WTC11 (cell line): Measurements from ENCODE around the gene XDH. TPM values are rescaled to one million over a fixed set of nuclear protein-coding genes. Genes with fewer than 3 reads are reported as not detected.
A peak's percentile ranks its signal among the peaks of the same experiment; 100 is the strongest.

Experiments
- ATAC-seq: fragments of 200-7000 bp; cut with Tn5 transposase; 2 replicates; pipeline ENCODE4 v1.10.0; 2021; ENCODE audit warnings: mild to moderate bottlenecking, moderate library complexity
- CTCF ChIA-PET: fragments of 300-600 bp; sonication (Branson Sonifier 250); formaldehyde crosslinking; loops from one replicate; lab custom pipeline; 2021; ENCODE audit warnings: antibody characterized with exemption; lab: Charles Lee
- POLR2A ChIA-PET: fragments of 350-600 bp; sonication (Branson Sonifier 250); formaldehyde crosslinking; loops from one replicate; lab custom pipeline; 2021; ENCODE audit warnings: antibody characterized with exemption; lab: Charles Lee
- DNase-seq: peaks from one replicate; pipeline ENCODE4 v3.0.0; 2021; ENCODE audit warnings: low spot score
- H3K27ac Mint-ChIP-seq: 2 replicates; pipeline ENCODE4 v1.8.0; 2021; ENCODE audit warnings: mixed read lengths
- H3K27me3 Mint-ChIP-seq: 2 replicates; pipeline ENCODE4 v1.8.0; 2021; ENCODE audit warnings: low read depth, mild to moderate bottlenecking, moderate library complexity, mixed read lengths
- H3K36me3 Mint-ChIP-seq: 2 replicates; pipeline ENCODE4 v1.8.0; 2021; ENCODE audit warnings: mixed read lengths
- H3K4me1 Mint-ChIP-seq: 2 replicates; pipeline ENCODE4 v1.8.0; 2022; ENCODE audit warnings: mixed read lengths
- H3K4me3 Mint-ChIP-seq: 2 replicates; pipeline ENCODE4 v1.8.0; 2021; ENCODE audit warnings: mild to moderate bottlenecking, moderate library complexity, mixed read lengths
- H3K9me3 Mint-ChIP-seq: 2 replicates; pipeline ENCODE4 v1.8.0; 2021; ENCODE audit warnings: mixed read lengths
- ATF3 ChIP-seq: sonication (generic); formaldehyde crosslinking; conservative IDR thresholded peaks from 2 replicates; pipeline ENCODE4 v1.8.1; 2022; ENCODE audit warnings: mild to moderate bottlenecking, missing genetic modification reagents
- CBFB ChIP-seq: sonication (generic); formaldehyde crosslinking; IDR thresholded peaks from 2 replicates; pipeline ENCODE4 v1.8.1; 2022; ENCODE audit warnings: mild to moderate bottlenecking, low read depth, missing genetic modification reagents
- E2F1 ChIP-seq: sonication (generic); formaldehyde crosslinking; IDR thresholded peaks from 2 replicates; pipeline ENCODE4 v1.8.0; 2022; ENCODE audit warnings: mild to moderate bottlenecking, missing genetic modification reagents
- ELF4 ChIP-seq: sonication (generic); formaldehyde crosslinking; IDR thresholded peaks from 2 replicates; pipeline ENCODE4 v1.8.1; 2022; ENCODE audit warnings: low read depth, mild to moderate bottlenecking, moderate library complexity, missing genetic modification reagents
- GABPB1 ChIP-seq: sonication (generic); formaldehyde crosslinking; IDR thresholded peaks from 2 replicates; pipeline ENCODE4 v1.8.1; 2023; ENCODE audit warnings: mild to moderate bottlenecking, missing genetic modification reagents
- MLX ChIP-seq: sonication (generic); formaldehyde crosslinking; IDR thresholded peaks from 2 replicates; pipeline ENCODE4 v1.8.1; 2023; ENCODE audit warnings: mild to moderate bottlenecking, missing genetic modification reagents, moderate library complexity
- MXD4 ChIP-seq: fragments of 250-450 bp; sonication (Bioruptor Pico); IDR thresholded peaks from 2 replicates; pipeline ENCODE4 v1.8.0; 2021; ENCODE audit warnings: mild to moderate bottlenecking, moderate library complexity, borderline replicate concordance
- NFYB ChIP-seq: sonication (generic); formaldehyde crosslinking; conservative IDR thresholded peaks from 2 replicates; pipeline ENCODE4 v1.8.0; 2022; ENCODE audit warnings: low read depth, missing genetic modification reagents
- NR1H2 ChIP-seq: sonication (generic); formaldehyde crosslinking; IDR thresholded peaks from 2 replicates; pipeline ENCODE4 v1.9.0; 2021; ENCODE audit warnings: mild to moderate bottlenecking, moderate library complexity, missing genetic modification reagents
- NR2C2 ChIP-seq: sonication (generic); formaldehyde crosslinking; IDR thresholded peaks from 2 replicates; pipeline ENCODE4 v1.8.0; 2022; ENCODE audit warnings: mild to moderate bottlenecking, missing genetic modification reagents
- NR3C1 ChIP-seq: sonication (generic); formaldehyde crosslinking; conservative IDR thresholded peaks from 2 replicates; pipeline ENCODE4 v1.8.1; 2023; ENCODE audit warnings: low read depth, mild to moderate bottlenecking, missing genetic modification reagents
- SOX15 ChIP-seq: fragments of 250-450 bp; sonication (Bioruptor Pico); IDR thresholded peaks from 2 replicates; pipeline ENCODE4 v1.9.0; 2021; ENCODE audit warnings: mild to moderate bottlenecking
- STAT6 ChIP-seq: sonication (generic); formaldehyde crosslinking; conservative IDR thresholded peaks from 2 replicates; pipeline ENCODE4 v1.8.1; 2023; ENCODE audit warnings: mild to moderate bottlenecking, low read depth, missing genetic modification reagents, moderate library complexity
- TEAD4 ChIP-seq: sonication (generic); formaldehyde crosslinking; IDR thresholded peaks from 2 replicates; pipeline ENCODE4 v1.8.0; 2022; ENCODE audit warnings: mild to moderate bottlenecking, missing genetic modification reagents
- ZBTB43 ChIP-seq: sonication (generic); formaldehyde crosslinking; IDR thresholded peaks from 2 replicates; pipeline ENCODE4 v1.8.1; 2023; ENCODE audit warnings: mild to moderate bottlenecking, missing genetic modification reagents
- ZNF219 ChIP-seq: sonication (generic); formaldehyde crosslinking; IDR thresholded peaks from 2 replicates; pipeline ENCODE4 v1.8.0; 2023; ENCODE audit warnings: missing genetic modification reagents, mild to moderate bottlenecking, borderline replicate concordance
- ZNF396 ChIP-seq: fragments of 250-450 bp; sonication (Bioruptor Pico); IDR thresholded peaks from 2 replicates; pipeline ENCODE4 v1.8.0; 2021; ENCODE audit warnings: mild to moderate bottlenecking, moderate library complexity, borderline replicate concordance
- ZNF423 ChIP-seq: fragments of 250-450 bp; sonication (Bioruptor Pico); IDR thresholded peaks from 2 replicates; pipeline ENCODE4 v2.1.2; 2022; ENCODE audit warnings: mild to moderate bottlenecking, moderate library complexity
- ZNF425 ChIP-seq: fragments of 250-450 bp; sonication (Bioruptor Pico); conservative IDR thresholded peaks from 2 replicates; pipeline ENCODE4 v1.9.0; 2021; ENCODE audit warnings: mild to moderate bottlenecking
- ZNF512 ChIP-seq: sonication (generic); formaldehyde crosslinking; IDR thresholded peaks from 2 replicates; pipeline ENCODE4 v1.8.1; 2022; ENCODE audit warnings: missing genetic modification reagents, borderline replicate concordance
- ZNF671 ChIP-seq: fragments of 250-450 bp; sonication (Bioruptor Pico); IDR thresholded peaks from 2 replicates; pipeline ENCODE4 v1.8.0; 2021; ENCODE audit warnings: mild to moderate bottlenecking
- total RNA-seq: library from RNA; stranded (reverse); gene quantifications from 3 replicates; pipeline ENCODE4 v1.2.3, GENCODE V29; 2021

The XDH gene
- total RNA-seq, 1 experiment from 2014 or later = 3.0 TPM

GRCh38 chr2:31429040-31429439 lies 14.5 kb upstream of the XDH start:
- H3K27me3 Mint-ChIP-seq = no peaks in the 10 kb centered on the region
- POLR2A ChIA-PET = no interaction called here
- DNase-seq = no peak
- CTCF ChIA-PET = no interaction called here
- no peak overlapping the region for H3K27ac Mint-ChIP-seq
- peaks cover 5% of the 10 kb centered on the region for H3K36me3 Mint-ChIP-seq
- no peak for TF ChIP-seq ZNF425 (CRISPR knock-in tag)
- no peak for TF ChIP-seq E2F1 (CRISPR knock-in tag)
- TF ChIP-seq TEAD4 (CRISPR knock-in tag) = no peak
- TF ChIP-seq NR1H2 (CRISPR knock-in tag) = no peak
- TF ChIP-seq NR2C2 (CRISPR knock-in tag) = no peak
- TF ChIP-seq GABPB1 (CRISPR knock-in tag) = no peak
- no peak for TF ChIP-seq STAT6 (CRISPR knock-in tag)
- no peak for TF ChIP-seq MLX (CRISPR knock-in tag)
- no peak for TF ChIP-seq ATF3
- TF ChIP-seq ZNF423 (CRISPR knock-in tag) = no peak
- no peak for TF ChIP-seq NFYB (CRISPR knock-in tag)
- no peak for TF ChIP-seq NR3C1 (CRISPR knock-in tag)
- peaks cover 21% of the 10 kb centered on the region for H3K9me3 Mint-ChIP-seq
- ATAC-seq = no peak
- no peak overlapping the region for H3K4me3 Mint-ChIP-seq
- peaks cover 13% of the 10 kb centered on the region for H3K4me1 Mint-ChIP-seq

GRCh38 chr2:31428001-31428418 lies 13.5 kb upstream of the XDH start:
- ATAC-seq = peak; percentile 96

More at GRCh38 chr2:31428001-31428418, 13.5 kb upstream of the XDH start:
- peaks cover 11% of the 10 kb centered on the region for H3K36me3 Mint-ChIP-seq
- H3K27ac Mint-ChIP-seq = no peak overlapping the region
- ChIA-PET CTCF (no interaction called here), POLR2A (no interaction called here)
- no peaks in the 10 kb centered on the region for H3K27me3 Mint-ChIP-seq
- peaks cover 29% of the 10 kb centered on the region for H3K9me3 Mint-ChIP-seq
- peak; percentile 43 for DNase-seq
- H3K4me1 Mint-ChIP-seq = peaks cover 13% of the 10 kb centered on the region
- TF ChIP-seq MXD4 (CRISPR knock-in tag) = no peak
- no peak for TF ChIP-seq NFYB (CRISPR knock-in tag)
- TF ChIP-seq ELF4 (CRISPR knock-in tag) = no peak
- TF ChIP-seq TEAD4 (CRISPR knock-in tag) = no peak
- no peak for TF ChIP-seq ZBTB43 (CRISPR knock-in tag)
- TF ChIP-seq ZNF512 (CRISPR knock-in tag) = no peak
- TF ChIP-seq SOX15 (CRISPR knock-in tag) = no peak
- TF ChIP-seq ZNF219 (CRISPR knock-in tag) = no peak
- no peak for TF ChIP-seq CBFB (CRISPR knock-in tag)
- TF ChIP-seq ZNF671 (CRISPR knock-in tag) = no peak
- TF ChIP-seq GABPB1 (CRISPR knock-in tag) = no peak
- TF ChIP-seq ZNF396 (CRISPR knock-in tag) = no peak
- H3K4me3 Mint-ChIP-seq = no peak overlapping the region
